NCI-H69 (cell line): ENCODE results near the gene ABCB8.

Experiments
- DNase-seq: peaks from one replicate; lab custom pipeline; 2025; lab: John Stamatoyannopoulos, UW

ABCB8 gene

GRCh38 chr7:151074817-151075661, 46.8 kb downstream of the ABCB8 start:
- DNase-seq = no peak

GRCh38 chr7:151075662-151075971, 47.4 kb downstream of the ABCB8 start:
- no peak for DNase-seq

- DNase-seq = no peak
These were observed 47.8 kb downstream of the ABCB8 start for GRCh38 chr7:151075978-151076426.

- DNase-seq = peak; percentile 41
These were observed 48.8 kb downstream of the ABCB8 start for GRCh38 chr7:151076863-151077704.

GRCh38 chr7:151077705-151078232, 49.5 kb downstream of the ABCB8 start:
- DNase-seq = no peak

- peak; percentile 22 for DNase-seq
These were observed 50.2 kb downstream of the ABCB8 start for GRCh38 chr7:151078233-151079040.

- no peak for DNase-seq
These were observed 51.1 kb downstream of the ABCB8 start for GRCh38 chr7:151079199-151079910.

- peak; percentile 54 for DNase-seq
These were observed 51.8 kb downstream of the ABCB8 start for GRCh38 chr7:151080067-151080521.

- peak; percentile 97 for DNase-seq
These were observed 52.4 kb downstream of the ABCB8 start, which contains the start of gene FASTK for GRCh38 chr7:151080522-151081169. TSS of gene FASTK (minus strand) at chr7:151080809. CDS start at chr7:151080766, 43 bp downstream.

- peak; percentile 74 for DNase-seq
These were observed 53.2 kb downstream of the ABCB8 start for GRCh38 chr7:151081170-151082101.

- no peak for DNase-seq
These were observed 54.2 kb downstream of the ABCB8 start for GRCh38 chr7:151082141-151083070.

GRCh38 chr7:151083071-151083823, 55.0 kb downstream of the ABCB8 start, which contains the start of gene TMUB1:
TSS of gene TMUB1 (minus strand) at chr7:151083493. CDS start at chr7:151082563, 930 bp downstream.
- DNase-seq = peak; percentile 93

GRCh38 chr7:151083824-151084160, 55.5 kb downstream of the ABCB8 start:
- no peak for DNase-seq

- DNase-seq = peak; percentile 54
These were observed 57.1 kb downstream of the ABCB8 start for GRCh38 chr7:151085329-151085690.

GRCh38 chr7:151085691-151086620, 57.7 kb downstream of the ABCB8 start, which contains the start of gene AGAP3:
TSS of gene AGAP3 (plus strand) at chr7:151086475. CDS start at chr7:151086742, 267 bp downstream.
- DNase-seq = peak; percentile 97

GRCh38 chr7:151086802-151087244, 58.6 kb downstream of the ABCB8 start:
- DNase-seq = peak; percentile 71
